ENCODE results near the gene ANKRD7. TPM values are rescaled to one million over a fixed set of nuclear protein-coding genes. Genes with fewer than 3 reads are reported as not detected.

ANKRD7 gene
- total RNA-seq, 4 donors from 2014 or later: 0.57 to 1.2 (median 0.90) TPM

DNA sequence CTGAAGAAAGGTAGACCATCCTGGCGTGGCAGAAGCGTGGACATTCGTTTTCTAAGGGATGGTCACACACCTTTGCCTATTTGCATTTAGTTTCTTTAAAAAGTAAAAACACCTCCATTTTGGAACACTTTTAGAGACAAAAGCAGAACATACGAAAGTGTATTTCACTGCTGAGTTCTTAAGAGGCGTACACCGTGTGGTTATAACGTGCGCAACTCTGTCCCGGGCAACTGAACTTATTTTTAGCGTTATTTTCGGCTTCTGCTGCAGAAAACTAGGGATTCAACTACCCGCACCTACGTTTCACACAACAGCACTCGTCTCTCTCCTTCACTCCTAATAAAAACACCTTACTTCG is 41.1 kb upstream of the ANKRD7 start:
- WGBS: under 1% methylated on average over 15 of the region's 15 CpGs

DNA sequence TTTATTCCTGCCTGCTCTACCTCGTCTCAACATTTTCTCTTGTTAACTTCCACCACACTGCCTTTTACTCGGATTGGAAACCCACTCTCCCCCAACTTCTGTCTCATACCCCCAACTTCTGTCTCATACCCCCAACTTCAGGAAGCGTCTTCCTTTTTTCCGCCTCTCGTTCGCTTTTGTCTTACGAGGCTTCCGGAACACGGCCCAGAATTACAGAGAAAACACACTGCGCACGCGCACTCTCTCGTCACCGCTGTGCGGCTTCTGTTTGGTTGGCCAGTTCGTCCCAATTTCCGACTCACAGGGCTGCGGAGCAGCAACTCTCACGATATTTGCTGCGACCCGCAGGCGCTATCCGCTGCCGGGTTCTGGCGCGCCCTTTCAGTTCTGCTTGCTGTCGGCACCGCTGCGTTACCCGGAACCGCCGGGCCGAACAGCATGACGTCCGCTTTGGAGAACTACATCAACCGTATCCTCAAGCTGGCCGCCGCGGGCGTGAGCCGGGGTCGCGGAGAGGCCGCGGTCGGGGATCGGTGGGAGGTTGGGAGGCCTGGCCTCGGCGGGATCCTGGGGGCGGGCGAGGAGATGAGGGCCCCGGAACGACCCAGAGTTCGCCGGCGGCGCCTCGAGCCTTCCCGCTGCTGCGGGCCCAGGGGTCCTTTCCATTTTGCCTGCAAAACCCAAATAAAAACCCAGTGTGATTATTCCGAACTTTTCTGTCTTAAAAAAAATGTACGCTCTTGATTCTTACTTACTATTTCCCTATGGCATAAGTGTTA is 40.5 kb upstream of the ANKRD7 start, which contains the start of gene LSM8:
Gene LSM8 (plus strand): TSS at position 379 of the 779 bp plus-strand sequence. CDS start 60 bp downstream, at position 439.
- WGBS: under 1% methylated on average over 40 of the region's 62 CpGs
- intact Hi-C loops (cut with DNase I): loop anchor here (10.0 kb wide), 1 partner anchor 309 kb away; the partner anchor contains the start of gene CTTNBP2

More for the DNA sequence above, 41.1 kb upstream of the ANKRD7 start:
- Histone ChIP-seq H3K4me3 (peak overlapping the region; percentile 84 to 97 (median 91)), H3K9me3 (no peaks in the 10 kb centered on the region), H3K36me3 (peaks cover 0 to 16% (median 5%) of the 10 kb centered on the region in 4 donors), H3K27me3 (no peaks in the 10 kb centered on the region), H3K27ac (replicated peaks in 1 of 4) (peak overlapping the region; percentile 92 to 96 (median 95)), H3K4me1 (peaks cover 24 to 33% (median 31%) of the 10 kb centered on the region in 4 donors)
- intact Hi-C loops (cut with DNase I): loop anchor here (10.0 kb wide), 1 partner anchor 309 kb away; the partner anchor contains the start of gene CTTNBP2
- TF ChIP-seq, protein P1, sequence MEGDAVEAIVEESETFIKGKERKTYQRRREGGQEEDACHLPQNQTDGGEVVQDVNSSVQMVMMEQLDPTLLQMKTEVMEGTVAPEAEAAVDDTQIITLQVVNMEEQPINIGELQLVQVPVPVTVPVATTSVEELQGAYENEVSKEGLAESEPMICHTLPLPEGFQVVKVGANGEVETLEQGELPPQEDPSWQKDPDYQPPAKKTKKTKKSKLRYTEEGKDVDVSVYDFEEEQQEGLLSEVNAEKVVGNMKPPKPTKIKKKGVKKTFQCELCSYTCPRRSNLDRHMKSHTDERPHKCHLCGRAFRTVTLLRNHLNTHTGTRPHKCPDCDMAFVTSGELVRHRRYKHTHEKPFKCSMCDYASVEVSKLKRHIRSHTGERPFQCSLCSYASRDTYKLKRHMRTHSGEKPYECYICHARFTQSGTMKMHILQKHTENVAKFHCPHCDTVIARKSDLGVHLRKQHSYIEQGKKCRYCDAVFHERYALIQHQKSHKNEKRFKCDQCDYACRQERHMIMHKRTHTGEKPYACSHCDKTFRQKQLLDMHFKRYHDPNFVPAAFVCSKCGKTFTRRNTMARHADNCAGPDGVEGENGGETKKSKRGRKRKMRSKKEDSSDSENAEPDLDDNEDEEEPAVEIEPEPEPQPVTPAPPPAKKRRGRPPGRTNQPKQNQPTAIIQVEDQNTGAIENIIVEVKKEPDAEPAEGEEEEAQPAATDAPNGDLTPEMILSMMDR (IDR thresholded peaks at IDR 0.05): no peak
- no peak for TF ChIP-seq POLR2A (IDR thresholded peaks at IDR 0.05; ENCODE audit: low read depth)
- DNase-seq (ENCODE audit: extremely low spot score): no peak

DNA sequence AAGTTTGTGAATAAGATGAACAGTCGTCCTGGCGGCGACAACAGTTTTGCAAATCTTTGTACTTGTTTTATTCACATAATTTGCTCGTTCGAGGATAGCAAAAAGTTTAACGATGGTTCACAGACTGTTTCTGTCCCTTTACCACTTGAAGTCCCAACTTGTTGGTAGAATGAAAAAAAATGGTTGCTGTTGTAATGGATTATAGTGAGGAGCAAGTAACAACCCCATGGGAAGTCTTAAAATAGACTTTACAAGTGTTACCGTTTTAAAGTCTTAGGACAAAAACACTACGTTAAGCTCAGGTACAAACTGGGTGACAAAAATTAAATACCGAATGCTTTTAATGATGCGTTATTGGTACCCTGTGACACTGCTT is 40.0 kb upstream of the ANKRD7 start:
- 8% methylated on average over 10 of the region's 10 CpGs for WGBS
- H3K4me3 ChIP-seq: peak overlapping the region; percentile 84 to 97 (median 91)
- peaks cover 24 to 33% (median 31%) of the 10 kb centered on the region in 4 donors for H3K4me1 ChIP-seq
- H3K36me3 ChIP-seq: peaks cover 10 to 27% (median 17%) of the 10 kb centered on the region in 4 donors
- TF ChIP-seq, protein P1 (IDR thresholded peaks at IDR 0.05): no peak
- no peaks in the 10 kb centered on the region for H3K27me3 ChIP-seq
- intact Hi-C loops (cut with DNase I): loop anchor here (10.0 kb wide), 1 partner anchor 310 kb away; the partner anchor contains the start of gene CTTNBP2
- no peaks in the 10 kb centered on the region for H3K9me3 ChIP-seq
- no peak for DNase-seq (ENCODE audit: extremely low spot score)
- H3K27ac ChIP-seq (replicated peaks in 1 of 4): peak overlapping the region; percentile 92 to 96 (median 95)

More for the DNA sequence above, 40.5 kb upstream of the ANKRD7 start, which contains the start of gene LSM8:
- Histone ChIP-seq H3K9me3 (no peaks in the 10 kb centered on the region), H3K4me1 (peaks cover 24 to 33% (median 31%) of the 10 kb centered on the region in 4 donors), H3K4me3 (peak within 1 kb of the TSS; percentile 84 to 97 (median 91)), H3K36me3 (peaks cover 5 to 22% (median 11%) of the 10 kb centered on the region in 4 donors), H3K27ac (replicated peaks in 1 of 4) (peak within 1 kb of the TSS; percentile 92 to 96 (median 95)), H3K27me3 (no peaks in the 10 kb centered on the region)
- peak; percentile 99 for DNase-seq (ENCODE audit: extremely low spot score)
- TF ChIP-seq POLR2A (IDR thresholded peaks at IDR 0.05; ENCODE audit: low read depth) (peak; percentile 48), POLR2AphosphoS5 (IDR thresholded peaks at IDR 0.05) (peak; percentile 93 to 95), EP300 (IDR thresholded peaks at IDR 0.05) (no peak)

DNA sequence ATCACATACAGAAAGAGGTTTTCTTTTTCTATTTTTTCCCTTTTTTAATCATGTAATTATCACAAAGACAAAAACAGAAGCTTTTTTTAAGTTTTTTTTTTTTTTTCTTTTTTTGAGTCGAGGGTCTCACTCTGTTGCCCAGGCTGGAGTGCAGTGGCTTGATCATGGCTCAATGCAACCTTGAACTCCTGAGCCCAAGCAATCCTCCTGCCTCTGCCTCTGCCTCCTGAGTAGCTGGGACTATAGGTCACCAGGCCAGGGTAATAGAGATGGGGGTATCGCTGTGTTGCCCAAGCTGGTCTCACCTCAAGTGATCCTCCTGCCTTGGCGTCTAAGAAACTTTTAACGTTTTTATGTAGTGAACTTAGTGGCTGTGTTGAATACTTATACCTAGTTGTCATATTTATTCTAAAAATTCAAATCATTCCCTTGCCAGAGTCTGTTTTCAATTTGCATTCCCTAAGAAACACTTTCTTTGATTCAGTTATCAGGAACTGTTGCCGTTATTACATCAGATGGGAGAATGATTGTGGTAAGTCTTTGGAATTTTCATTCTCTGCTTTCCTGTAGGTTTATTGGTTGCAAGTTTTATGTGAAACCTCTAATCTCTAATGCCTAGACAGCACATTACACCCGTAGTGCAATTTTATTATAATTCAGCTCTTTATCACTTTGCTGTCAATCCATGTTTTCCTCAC is 39.2 kb upstream of the ANKRD7 start:
- Histone ChIP-seq H3K36me3 (peaks cover 12 to 35% (median 22%) of the 10 kb centered on the region in 4 donors), H3K27me3 (no peaks in the 10 kb centered on the region), H3K9me3 (no peaks in the 10 kb centered on the region), H3K4me1 (peaks cover 24 to 33% (median 31%) of the 10 kb centered on the region in 4 donors), H3K4me3 (peak overlapping the region; percentile 84 to 97 (median 91)), H3K27ac (replicated peaks in 1 of 4) (peak overlapping the region in 1 of 4 donors; percentile 96)
- no peak for DNase-seq (ENCODE audit: extremely low spot score)
- WGBS: 81% methylated on average over 6 of the region's 6 CpGs
- intact Hi-C loops (cut with DNase I): loop anchor here (10.0 kb wide), 1 partner anchor 311 kb away; the partner anchor contains the start of gene CTTNBP2
- no peak for TF ChIP-seq POLR2AphosphoS5 (IDR thresholded peaks at IDR 0.05)
- TF ChIP-seq POLR2A (IDR thresholded peaks at IDR 0.05; ENCODE audit: low read depth): no peak
- TF ChIP-seq, protein P1 (IDR thresholded peaks at IDR 0.05): no peak
- no peak for TF ChIP-seq EP300 (IDR thresholded peaks at IDR 0.05)

DNA sequence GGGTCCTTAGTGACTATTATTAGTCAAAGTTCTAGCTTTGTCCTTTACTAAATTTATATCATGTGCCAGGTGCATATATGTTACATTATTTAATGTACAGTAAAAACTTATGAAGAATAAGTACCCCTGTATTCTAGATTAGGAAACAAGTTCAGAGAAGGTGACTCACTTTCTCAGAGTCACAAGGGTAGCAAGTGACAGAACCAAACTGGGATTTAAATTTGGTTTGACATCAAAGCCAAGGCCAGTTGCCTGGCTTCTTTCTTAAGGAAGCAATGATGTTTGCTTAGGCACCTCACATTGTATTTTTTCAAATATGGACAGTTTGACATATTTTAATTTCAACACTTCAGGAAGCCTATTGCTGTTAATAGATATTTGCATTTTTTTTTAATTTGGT is 38.0 kb upstream of the ANKRD7 start:
- Histone ChIP-seq H3K9me3 (no peaks in the 10 kb centered on the region), H3K4me1 (peaks cover 24 to 33% (median 31%) of the 10 kb centered on the region in 4 donors), H3K4me3 (no peak overlapping the region), H3K36me3 (peaks cover 12 to 47% (median 27%) of the 10 kb centered on the region in 4 donors), H3K27me3 (no peaks in the 10 kb centered on the region), H3K27ac (replicated peaks in 1 of 4) (no peak overlapping the region)
- DNase-seq (ENCODE audit: extremely low spot score): no peak
- intact Hi-C loops (cut with DNase I): loop anchor here (10.0 kb wide), 1 partner anchor 312 kb away; the partner anchor contains the start of gene CTTNBP2
- TF ChIP-seq, protein P1 (IDR thresholded peaks at IDR 0.05): no peak
- TF ChIP-seq EP300 (IDR thresholded peaks at IDR 0.05) (no peak), POLR2A (IDR thresholded peaks at IDR 0.05; ENCODE audit: low read depth) (no peak), POLR2AphosphoS5 (IDR thresholded peaks at IDR 0.05) (no peak)

All from esophagus muscularis mucosa (tissue), 4 donors.